Endothelial cell (in vitro differentiated cells): Measurements from ENCODE around the gene IL17REL. TPM values are rescaled to one million over a fixed set of nuclear protein-coding genes. Genes with fewer than 3 reads are reported as not detected.

ENCODE experiments used
- DNase-seq: peaks from one replicate; pipeline ENCODE4 v3.0.0; 2021; ENCODE audit warnings: low spot score
- H3K27ac Mint-ChIP-seq: one replicate; pipeline ENCODE4 v1.8.0; 2021; ENCODE audit warnings: mixed read lengths, inconsistent platforms; ENCODE audit not compliant: unreplicated experiment
- H3K27me3 Mint-ChIP-seq: one replicate; pipeline ENCODE4 v1.8.0; 2021; ENCODE audit warnings: mild to moderate bottlenecking, moderate library complexity, mixed read lengths, inconsistent platforms; ENCODE audit not compliant: unreplicated experiment
- H3K36me3 Mint-ChIP-seq: one replicate; pipeline ENCODE4 v1.8.0; 2021; ENCODE audit warnings: mild to moderate bottlenecking, low read depth, mixed read lengths, inconsistent platforms; ENCODE audit not compliant: unreplicated experiment
- H3K4me1 Mint-ChIP-seq: one replicate; pipeline ENCODE4 v1.8.0; 2021; ENCODE audit warnings: mild to moderate bottlenecking, mixed read lengths, inconsistent platforms; ENCODE audit not compliant: unreplicated experiment
- H3K4me3 Mint-ChIP-seq: one replicate; pipeline ENCODE4 v1.8.0; 2021; ENCODE audit warnings: mild to moderate bottlenecking, mixed read lengths, inconsistent platforms; ENCODE audit not compliant: unreplicated experiment
- H3K9me3 Mint-ChIP-seq: one replicate; pipeline ENCODE4 v1.8.0; 2021; ENCODE audit warnings: mixed read lengths, inconsistent platforms; ENCODE audit not compliant: unreplicated experiment
- CTCF ChIP-seq: fragments of 200-600 bp; sonication (generic); IDR thresholded peaks from one replicate; pipeline ENCODE4 v1.5.0; 2021; ENCODE audit warnings: antibody characterized with exemption; ENCODE audit not compliant: unreplicated experiment
- total RNA-seq: library from RNA; stranded (reverse); fragmentation: NEBNext Ultra II Directional; extraction: Animal tissue kit (Norgen Biotek cat#: 25700); gene quantifications from one replicate; pipeline ENCODE4 v1.2.1, GENCODE V29; 2021; ENCODE audit not compliant: unreplicated experiment

The IL17REL gene
- total RNA-seq, 1 donor from 2014 or later: 0.15 TPM

GRCh38 chr22:49979587-49980264, 32.8 kb downstream of the IL17REL start:
- DNase-seq: peak; percentile 34
- Mint-ChIP-seq H3K4me3 (no peak overlapping the region), H3K4me1 (peaks cover 14% of the 10 kb centered on the region), H3K27me3 (peaks cover 14% of the 10 kb centered on the region), H3K27ac (no peak overlapping the region), H3K9me3 (peaks cover 8% of the 10 kb centered on the region), H3K36me3 (peaks cover 12% of the 10 kb centered on the region)
- peak; percentile 76 for TF ChIP-seq CTCF

- Mint-ChIP-seq H3K9me3 (peaks cover 8% of the 10 kb centered on the region), H3K4me1 (peaks cover 12% of the 10 kb centered on the region), H3K4me3 (no peak overlapping the region), H3K27me3 (peaks cover 8% of the 10 kb centered on the region), H3K27ac (no peak overlapping the region), H3K36me3 (peaks cover 7% of the 10 kb centered on the region)
- no peak for TF ChIP-seq CTCF
- DNase-seq: no peak
These were observed 35.0 kb downstream of the IL17REL start for GRCh38 chr22:49977578-49977977.

GRCh38 chr22:49976439-49977175, 36.0 kb downstream of the IL17REL start:
- peaks cover 4% of the 10 kb centered on the region for H3K36me3 Mint-ChIP-seq
- no peak for DNase-seq
- no peak for TF ChIP-seq CTCF
- peaks cover 12% of the 10 kb centered on the region for H3K4me1 Mint-ChIP-seq
- no peak overlapping the region for H3K27ac Mint-ChIP-seq
- peaks cover 8% of the 10 kb centered on the region for H3K27me3 Mint-ChIP-seq
- H3K9me3 Mint-ChIP-seq: peaks cover 8% of the 10 kb centered on the region
- H3K4me3 Mint-ChIP-seq: no peak overlapping the region

GRCh38 chr22:49975543-49976389, 36.8 kb downstream of the IL17REL start:
- Mint-ChIP-seq H3K36me3 (peaks cover 4% of the 10 kb centered on the region), H3K27me3 (peaks cover 8% of the 10 kb centered on the region), H3K4me1 (peaks cover 13% of the 10 kb centered on the region), H3K27ac (peak overlapping the region; percentile 78), H3K4me3 (peak overlapping the region; percentile 86), H3K9me3 (peaks cover 8% of the 10 kb centered on the region)
- peak; percentile 11 for DNase-seq
- TF ChIP-seq CTCF: no peak
